K562 (cell line): ENCODE results near the gene ATRNL1. TPM values are rescaled to one million over a fixed set of nuclear protein-coding genes. Genes with fewer than 3 reads are reported as not detected.

Experiments
- ATAC-seq: fragments of 200-7000 bp; cut with Tn5 transposase; 3 replicates; pipeline ENCODE4 v1.9.1; 2020; ENCODE audit warnings: moderate library complexity
- BruUV-seq: library from RNA; stranded (reverse); fragments of 400-500 nt; replicated peaks from 2 replicates; lab custom pipeline; 2021; lab: Mats Ljungman, UMichigan
- CTCF ChIA-PET: fragments of 300-600 bp; formaldehyde crosslinking; extraction: SDS; loops from one replicate; lab custom pipeline; 2021; ENCODE audit warnings: low intra/inter-chr PET ratio; lab: Yijun Ruan, JAX
- POLR2A ChIA-PET: fragments of 300-600, 350-650 bp; sonication (Branson Sonifier 250); formaldehyde crosslinking; extraction: SDS; loops from one replicate; lab custom pipeline; 2021; ENCODE audit warnings: antibody characterized with exemption, inconsistent platforms; lab: Yijun Ruan, JAX
- DNase-seq, 4 experiments: peaks; one replicate each; pipeline versions ENCODE4 v3.0.0 to v3.0.0-alpha.2; 2011 to 2018; ENCODE audit warnings: low spot score in 3 of 4, mixed read lengths in 3 of 4; ENCODE audit errors: extremely low read depth in 1 of 4
- FAIRE-seq: peaks from 2 replicates; lab custom pipeline; 2011; peaks lifted over from hg19 to GRCh38; lab: Jason Lieb, UNC
- H2AFZ ChIP-seq: 2 replicates; pipeline ENCODE4 v1.6.0; 2011; ENCODE audit warnings: low read depth, low read length, control low read depth, inconsistent platforms
- H3K27ac ChIP-seq: fragments of 200-600 bp; 3 replicates; pipeline ENCODE4 v1.8.0; 2011; ENCODE audit warnings: low read depth, mild to moderate bottlenecking, control low read depth, inconsistent platforms, low read length, moderate library complexity, mixed read lengths; ENCODE audit errors: extremely low read depth
- H3K27me3 ChIP-seq, 2 experiments: fragments of 300-600 bp in 1 of 2; 2 replicates in 1 of 2; 3 replicates in 1 of 2; pipeline versions ENCODE4 v1.6.0 to v1.8.0; 2011; ENCODE audit warnings: inconsistent platforms in 2 of 2, low read length in 2 of 2, mild to moderate bottlenecking in 1 of 2, mixed read lengths in 1 of 2, moderate library complexity in 1 of 2; ENCODE audit not compliant: control insufficient read depth in 2 of 2, insufficient read depth in 2 of 2
- H3K36me3 ChIP-seq: fragments of 300-600 bp; 3 replicates; pipeline ENCODE4 v1.8.0; 2011; ENCODE audit warnings: mild to moderate bottlenecking, low read length, inconsistent platforms; ENCODE audit not compliant: control insufficient read depth, insufficient read depth
- H3K4me1 ChIP-seq, 2 experiments: fragments of 200-600 bp in 1 of 2; replicated peaks in 1 of 2; 2 replicates in 1 of 2; 3 replicates in 1 of 2; pipeline versions ENCODE4 v1.5.1 to v1.8.0; 2011; ENCODE audit warnings: inconsistent platforms in 2 of 2, low read length in 2 of 2, mild to moderate bottlenecking in 1 of 2, mixed read lengths in 1 of 2, moderate library complexity in 1 of 2; ENCODE audit not compliant: control insufficient read depth in 2 of 2, insufficient read depth in 2 of 2
- H3K4me2 ChIP-seq: 2 replicates; pipeline ENCODE4 v1.6.1; 2011; ENCODE audit warnings: low read length, control low read depth, inconsistent platforms, mixed read lengths; ENCODE audit not compliant: insufficient read depth
- H3K4me3 ChIP-seq: fragments of 200-600 bp; sonication (generic), shearing (Covaris generic); 2 replicates; pipeline ENCODE4 v1.5.1; 2016; ENCODE audit warnings: control low read depth, inconsistent platforms
- H3K79me2 ChIP-seq: fragments of 200-600 bp; 3 replicates; pipeline ENCODE4 v1.8.0; 2011; ENCODE audit warnings: low read length, inconsistent platforms; ENCODE audit not compliant: control insufficient read depth, insufficient read depth
- H3K9ac ChIP-seq, 2 experiments: 2 replicates each; pipeline versions ENCODE4 v1.6.0 to v1.6.1; 2011; ENCODE audit warnings: low read depth in 2 of 2, low read length in 2 of 2, control low read depth in 1 of 2, inconsistent platforms in 1 of 2, mild to moderate bottlenecking in 1 of 2, mixed read lengths in 1 of 2; ENCODE audit not compliant: insufficient read depth in 1 of 2
- H3K9me1 ChIP-seq: one replicate; pipeline ENCODE4 v1.6.0; 2011; ENCODE audit warnings: inconsistent platforms, mild to moderate bottlenecking, low read length, moderate library complexity; ENCODE audit not compliant: control insufficient read depth, insufficient read depth
- H3K9me3 ChIP-seq: replicated peaks from 2 replicates; pipeline ENCODE4 v1.5.1; 2011; ENCODE audit warnings: low read depth, low read length, inconsistent platforms; ENCODE audit not compliant: control insufficient read depth, insufficient read depth
- H4K20me1 ChIP-seq: replicated peaks from 2 replicates; pipeline ENCODE4 v1.6.1; 2011; ENCODE audit warnings: low read length, inconsistent platforms, mixed read lengths; ENCODE audit not compliant: control insufficient read depth, insufficient read depth
- CTCF ChIP-seq, 3 experiments: IDR thresholded peaks in 2 of 3; conservative IDR thresholded peaks in 1 of 3; 2 replicates each; pipeline ENCODE4 v1.5.1; 2011 to 2012; ENCODE audit warnings: low read length in 3 of 3, mild to moderate bottlenecking in 3 of 3, control low read depth in 2 of 3, improper control_type of control experiment in 1 of 3, inconsistent platforms in 1 of 3, low read depth in 1 of 3, mixed read lengths in 1 of 3, moderate library complexity in 1 of 3; ENCODE audit not compliant: insufficient read depth in 2 of 3
- DEAF1 ChIP-seq: fragments of 450-650 bp; formaldehyde crosslinking; IDR thresholded peaks from 2 replicates; pipeline ENCODE4 v1.4.0; 2020; ENCODE audit warnings: mild to moderate bottlenecking, moderate library complexity
- MED1 ChIP-seq: sonication (generic); formaldehyde crosslinking; IDR thresholded peaks from 2 replicates; pipeline ENCODE4 v1.8.1; 2023; ENCODE audit warnings: missing genetic modification reagents, borderline replicate concordance
- MTF1 ChIP-seq: fragments of 250-450 bp; sonication (Bioruptor Pico); IDR thresholded peaks from 2 replicates; pipeline ENCODE4 v1.9.0; 2021; ENCODE audit warnings: moderate library complexity, mild to moderate bottlenecking, inconsistent platforms, borderline replicate concordance
- RAD21 ChIP-seq, 2 experiments: fragments of 250-450 bp in 1 of 2; fragments of 450-650 bp in 1 of 2; sonication (Bioruptor Pico) in 1 of 2; formaldehyde crosslinking in 1 of 2; IDR thresholded peaks in 1 of 2; conservative IDR thresholded peaks in 1 of 2; 2 replicates each; pipeline versions ENCODE4 v1.4.0 to v1.8.0; 2020 to 2022; ENCODE audit warnings: mild to moderate bottlenecking in 2 of 2, moderate library complexity in 1 of 2
- RHOXF2B ChIP-seq: fragments of 250-450 bp; sonication (Bioruptor Pico); conservative IDR thresholded peaks from 2 replicates; pipeline ENCODE4 v1.5.1; 2021
- ZFP30 ChIP-seq: fragments of 250-450 bp; sonication (Bioruptor Pico); IDR thresholded peaks from 2 replicates; pipeline ENCODE4 v1.8.0; 2022; ENCODE audit warnings: moderate library complexity, mild to moderate bottlenecking, inconsistent platforms, borderline replicate concordance
- in situ Hi-C: fragments of 300-500 bp; cut with MboI; formaldehyde crosslinking; loops from 4 replicates; pipeline ENCODE4 v1.15.0; 2018; ENCODE audit warnings: inconsistent platforms, mixed read lengths
- intact Hi-C: fragments of 100-400 bp; cut with micrococcal nuclease; formaldehyde crosslinking; loops from 2 replicates; pipeline ENCODE4 v1.14.2; 2022
- polyA plus RNA-seq, 8 experiments: library from polyadenylated mRNA; depleted of rRNA in 4 of 8; stranded (reverse) in 5 of 8; unstranded in 3 of 8; fragments of >200 nt; fragmentation: Nextera tagmentation in 2 of 8; fragmentation: Illumina TruSeq in 1 of 8; extraction: Ambion mirVana in 2 of 8; extraction: Trizol in 1 of 8; gene quantifications; 2 replicates each; pipeline versions ENCODE4 v1.2.1 to v1.2.3, GENCODE V29; 2011 to 2014; ENCODE audit warnings: inconsistent platforms in 1 of 8, missing spikeins in 1 of 8
- total RNA-seq, 7 experiments: library from RNA; depleted of rRNA in 6 of 7; stranded (reverse); fragments of >200 nt in 6 of 7; fragmentation: Illumina TruSeq in 2 of 7; extraction: Trizol in 2 of 7; gene quantifications; 2 replicates each; pipeline versions ENCODE4 v1.2.1 to v1.2.3, GENCODE V29; 2011 to 2021; ENCODE audit warnings: low replicate concordance in 1 of 7
- TF ChIP-seq, protein P1 (sequence below), 2 experiments: fragments of 450-650 bp; formaldehyde crosslinking in 1 of 2; IDR thresholded peaks; 2 replicates each; pipeline versions ENCODE4 v1.4.0 to v1.6.1; 2014 to 2020; ENCODE audit warnings: mild to moderate bottlenecking in 2 of 2, borderline replicate concordance in 1 of 2, low read depth in 1 of 2

ATRNL1 gene
- total and polyA plus RNA-seq, 9 of the 15 experiments (the other 6 are each of a cell fraction or from before 2014, with no cell fraction given) = 0.18 TPM; not detected in 8

DNA sequence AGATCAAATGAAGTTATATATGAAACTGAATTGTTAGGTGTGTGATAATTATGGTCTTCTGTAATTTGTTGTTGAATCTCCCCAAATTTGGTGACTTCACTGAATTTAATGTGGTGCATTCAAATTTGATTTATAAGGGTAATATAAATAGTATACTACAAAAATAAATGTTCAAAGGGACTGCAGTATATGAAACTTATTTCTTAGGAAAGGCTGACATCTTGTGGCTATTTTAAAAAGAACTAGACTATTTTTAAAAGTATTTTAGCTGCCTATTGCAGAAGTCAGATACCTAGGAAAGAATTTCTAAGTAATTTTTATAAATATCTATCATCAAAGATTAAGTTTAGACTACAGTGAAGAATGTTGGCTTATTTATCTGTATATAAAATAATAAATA lies 36.6 kb downstream of the ATRNL1 start:
- ChIA-PET CTCF (interaction anchor here (0.5 to 1.6 kb wide), 3 partner anchors 253 to 1261 kb away, joined by 3 to 5 read pairs (median 4); no protein-coding TSS in a partner anchor), POLR2A (no interaction called here)
- FAIRE-seq = no peak

More for the DNA sequence above, 36.6 kb downstream of the ATRNL1 start:
- intact Hi-C loops (loop anchor here (1.0 to 2.0 kb wide), 2 partner anchors 252 to 579 kb away; no protein-coding TSS in a partner anchor), in situ Hi-C loops (no loop called here)
- no peaks in the 10 kb centered on the region for H3K4me1 ChIP-seq
- no peaks in the 10 kb centered on the region for H4K20me1 ChIP-seq
- no peaks in the 10 kb centered on the region for H3K9me3 ChIP-seq
- ATAC-seq (no peak), DNase-seq (peak in 1 of 4 experiments; percentile 8)
- TF ChIP-seq, protein P1, sequence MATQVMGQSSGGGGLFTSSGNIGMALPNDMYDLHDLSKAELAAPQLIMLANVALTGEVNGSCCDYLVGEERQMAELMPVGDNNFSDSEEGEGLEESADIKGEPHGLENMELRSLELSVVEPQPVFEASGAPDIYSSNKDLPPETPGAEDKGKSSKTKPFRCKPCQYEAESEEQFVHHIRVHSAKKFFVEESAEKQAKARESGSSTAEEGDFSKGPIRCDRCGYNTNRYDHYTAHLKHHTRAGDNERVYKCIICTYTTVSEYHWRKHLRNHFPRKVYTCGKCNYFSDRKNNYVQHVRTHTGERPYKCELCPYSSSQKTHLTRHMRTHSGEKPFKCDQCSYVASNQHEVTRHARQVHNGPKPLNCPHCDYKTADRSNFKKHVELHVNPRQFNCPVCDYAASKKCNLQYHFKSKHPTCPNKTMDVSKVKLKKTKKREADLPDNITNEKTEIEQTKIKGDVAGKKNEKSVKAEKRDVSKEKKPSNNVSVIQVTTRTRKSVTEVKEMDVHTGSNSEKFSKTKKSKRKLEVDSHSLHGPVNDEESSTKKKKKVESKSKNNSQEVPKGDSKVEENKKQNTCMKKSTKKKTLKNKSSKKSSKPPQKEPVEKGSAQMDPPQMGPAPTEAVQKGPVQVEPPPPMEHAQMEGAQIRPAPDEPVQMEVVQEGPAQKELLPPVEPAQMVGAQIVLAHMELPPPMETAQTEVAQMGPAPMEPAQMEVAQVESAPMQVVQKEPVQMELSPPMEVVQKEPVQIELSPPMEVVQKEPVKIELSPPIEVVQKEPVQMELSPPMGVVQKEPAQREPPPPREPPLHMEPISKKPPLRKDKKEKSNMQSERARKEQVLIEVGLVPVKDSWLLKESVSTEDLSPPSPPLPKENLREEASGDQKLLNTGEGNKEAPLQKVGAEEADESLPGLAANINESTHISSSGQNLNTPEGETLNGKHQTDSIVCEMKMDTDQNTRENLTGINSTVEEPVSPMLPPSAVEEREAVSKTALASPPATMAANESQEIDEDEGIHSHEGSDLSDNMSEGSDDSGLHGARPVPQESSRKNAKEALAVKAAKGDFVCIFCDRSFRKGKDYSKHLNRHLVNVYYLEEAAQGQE (IDR thresholded peaks at IDR 0.05; ENCODE audit: borderline replicate concordance) = peak; percentile 25; the same call in 1 of the 2 replicates
- TF ChIP-seq, protein P1 (CRISPR knock-in tag; IDR thresholded peaks at IDR 0.05; ENCODE audit: low read depth) = no peak
- TF ChIP-seq RHOXF2B (CRISPR knock-in tag) = no peak
- TF ChIP-seq RAD21 (CRISPR knock-in tag; conservative IDR thresholded peaks at IDR 0.05 in 1 of 2, IDR thresholded peaks at IDR 0.05 in 1 of 2) = peak; percentile 53
- no peak for TF ChIP-seq MTF1 (CRISPR knock-in tag)
- TF ChIP-seq ZFP30 (CRISPR knock-in tag) = no peak
- TF ChIP-seq DEAF1 (CRISPR knock-in tag) = 0 out of 2 replicates have a peak, but pooled peaks have one; percentile 18
- TF ChIP-seq MED1 (CRISPR knock-in tag) = no peak
- peak in 1 of 3 experiments; percentile 42; a peak in 2 of 6 replicates for TF ChIP-seq CTCF (IDR thresholded peaks at IDR 0.05 in 2 of 3, conservative IDR thresholded peaks at IDR 0.05 in 1 of 3; ENCODE audit: insufficient read depth in 2 of 3, low read depth in 1 of 3, low read length in 3 of 3)
- H3K4me3 ChIP-seq = no peak overlapping the region
- H3K27ac ChIP-seq = no peak overlapping the region
- H3K79me2 ChIP-seq = no peaks in the 10 kb centered on the region
- BruUV-seq = no TSS peak
- no peak overlapping the region for H3K4me2 ChIP-seq
- no peaks in the 10 kb centered on the region for H3K36me3 ChIP-seq
- H3K9me1 ChIP-seq = no peaks in the 10 kb centered on the region
- no peaks in the 10 kb centered on the region for H3K27me3 ChIP-seq
- no peak overlapping the region for H2AFZ ChIP-seq
- no peak overlapping the region for H3K9ac ChIP-seq
